Loucy (cell line): ENCODE measurements around the gene MZB1.

Source experiments
- H2AFZ ChIP-seq: fragments of 200-600 bp; sonication (generic); 2 replicates; pipeline ENCODE4 v1.6.0; 2016; ENCODE audit warnings: antibody characterized with exemption, mild to moderate bottlenecking, low read length, moderate library complexity
- H3F3A ChIP-seq: fragments of 200-600 bp; 2 replicates; pipeline ENCODE4 v1.6.0; 2016; ENCODE audit warnings: antibody characterized with exemption, low read depth, mild to moderate bottlenecking
- H3K27me3 ChIP-seq: fragments of 200-600 bp; sonication (generic); 2 replicates; pipeline ENCODE4 v1.6.1; 2014; ENCODE audit warnings: low read length, mild to moderate bottlenecking; ENCODE audit not compliant: insufficient read depth, poor library complexity, severe bottlenecking
- H3K36me3 ChIP-seq: fragments of 200-600 bp; sonication (generic); 2 replicates; pipeline ENCODE4 v1.6.1; 2016; ENCODE audit warnings: low read length; ENCODE audit not compliant: insufficient read depth
- H3K4me1 ChIP-seq: fragments of 200-600 bp; sonication (generic); 2 replicates; pipeline ENCODE4 v1.5.1; 2014; ENCODE audit warnings: low read length, mild to moderate bottlenecking; ENCODE audit not compliant: insufficient read depth, poor library complexity, severe bottlenecking
- H3K4me2 ChIP-seq: fragments of 200-600 bp; sonication (generic); 2 replicates; pipeline ENCODE4 v1.6.0; 2014; ENCODE audit warnings: antibody characterized with exemption, low read length, low read depth, mild to moderate bottlenecking; ENCODE audit not compliant: poor library complexity, severe bottlenecking
- H3K4me3 ChIP-seq: fragments of 200-600 bp; sonication (generic); 2 replicates; pipeline ENCODE4 v1.5.1; 2014; ENCODE audit warnings: low read length, mild to moderate bottlenecking, mixed read lengths; ENCODE audit not compliant: poor library complexity, severe bottlenecking
- H3K79me2 ChIP-seq: fragments of 200-600 bp; sonication (generic); 2 replicates; pipeline ENCODE4 v1.6.1; 2014; ENCODE audit warnings: low read length; ENCODE audit not compliant: insufficient read depth
- H3K9ac ChIP-seq: fragments of 200-600 bp; sonication (generic); 2 replicates; pipeline ENCODE4 v1.6.0; 2014; ENCODE audit warnings: mild to moderate bottlenecking, low read depth, low read length, moderate library complexity; ENCODE audit not compliant: poor library complexity, severe bottlenecking
- H3K9me2 ChIP-seq: fragments of 200-600 bp; sonication (generic); replicated peaks from 2 replicates; pipeline ENCODE4 v1.6.1; 2016; ENCODE audit warnings: low read depth, low read length, mixed read lengths
- H3K9me3 ChIP-seq: fragments of 200-600 bp; sonication (generic); 2 replicates; pipeline ENCODE4 v1.6.1; 2014; ENCODE audit warnings: mild to moderate bottlenecking, antibody characterized with exemption, low read length, low read depth; ENCODE audit not compliant: insufficient read depth
- H4K20me1 ChIP-seq: fragments of 200-600 bp; sonication (generic); 2 replicates; pipeline ENCODE4 v1.6.0; 2014; ENCODE audit warnings: antibody characterized with exemption, low read length, mild to moderate bottlenecking; ENCODE audit not compliant: insufficient read depth, poor library complexity, severe bottlenecking
- CTCF ChIP-seq: fragments of 200-600 bp; sonication (generic); conservative IDR thresholded peaks from 2 replicates; pipeline ENCODE4 v1.5.1; 2014; ENCODE audit warnings: mild to moderate bottlenecking, antibody characterized with exemption, low read length
- EZH2phosphoT487 ChIP-seq: fragments of 200-600 bp; IDR thresholded peaks from 2 replicates; pipeline ENCODE4 v1.6.1; 2018; ENCODE audit warnings: antibody characterized with exemption, mild to moderate bottlenecking, moderate library complexity, borderline replicate concordance

The MZB1 gene

GRCh38 chr5:139341187-139341688 is 48.5 kb downstream of the MZB1 start:
- Histone ChIP-seq H2AFZ (peak overlapping the region; percentile 57), H4K20me1 (peaks cover 37% of the 10 kb centered on the region), H3K4me1 (peaks cover 29% of the 10 kb centered on the region), H3K27me3 (no peaks in the 10 kb centered on the region), H3K79me2 (peaks cover 39% of the 10 kb centered on the region), H3K36me3 (no peaks in the 10 kb centered on the region), H3K4me2 (peak overlapping the region; percentile 92), H3K9me2 (no peaks in the 10 kb centered on the region), H3K9me3 (no peaks in the 10 kb centered on the region), H3K9ac (peak overlapping the region; percentile 92), H3K4me3 (peak overlapping the region; percentile 93), H3F3A (peaks cover 3% of the 10 kb centered on the region; the same call in 1 of the 2 replicates)
- TF ChIP-seq EZH2phosphoT487: no peak
- TF ChIP-seq CTCF: no peak

- no peak overlapping the region for H2AFZ ChIP-seq
- H3K4me2 ChIP-seq: no peak overlapping the region
- peaks cover 28% of the 10 kb centered on the region for H4K20me1 ChIP-seq
- no peaks in the 10 kb centered on the region for H3K9me3 ChIP-seq
- H3K9me2 ChIP-seq: no peaks in the 10 kb centered on the region
- no peaks in the 10 kb centered on the region for H3K27me3 ChIP-seq
- H3K79me2 ChIP-seq: peaks cover 28% of the 10 kb centered on the region
- no peak overlapping the region for H3K4me3 ChIP-seq
- no peaks in the 10 kb centered on the region for H3K36me3 ChIP-seq
- H3K4me1 ChIP-seq: peaks cover 29% of the 10 kb centered on the region
- H3K9ac ChIP-seq: no peak overlapping the region
- peaks cover 3% of the 10 kb centered on the region; the same call in 1 of the 2 replicates for H3F3A ChIP-seq
- TF ChIP-seq EZH2phosphoT487 (no peak), CTCF (no peak)
These were observed 49.7 kb downstream of the MZB1 start for GRCh38 chr5:139340051-139340450.
